Endometrium (tissue), 2 donors: ENCODE results near the gene DACT3.

ENCODE experiments used
- FAIRE-seq: peaks from 2 replicates; lab custom pipeline; 2012; peaks lifted over from hg19 to GRCh38; lab: Jason Lieb, UNC
- donor health status: control.
- donor health status: control.

DACT3 gene

DNA sequence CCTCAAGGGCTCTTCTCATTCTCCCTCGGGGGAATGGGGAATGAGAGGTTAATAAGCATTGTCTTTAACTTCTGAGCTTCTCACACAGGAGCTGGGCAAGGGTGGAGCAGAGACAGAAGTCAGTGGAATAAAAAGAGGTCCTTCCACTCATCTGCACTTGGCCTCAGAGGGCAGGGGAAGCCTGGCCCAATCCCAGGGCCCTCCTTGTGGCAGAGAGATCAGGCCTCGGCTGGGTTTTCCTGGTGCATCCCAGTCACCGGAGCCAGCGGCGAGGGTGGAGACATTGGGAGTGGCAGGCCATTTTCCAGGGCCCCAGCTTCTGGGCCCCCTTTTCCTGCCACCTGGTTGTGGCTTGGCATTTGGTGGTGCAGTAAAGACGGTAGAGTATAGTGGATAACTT is 49.2 kb downstream of the DACT3 start:
- FAIRE-seq = no peak

DNA sequence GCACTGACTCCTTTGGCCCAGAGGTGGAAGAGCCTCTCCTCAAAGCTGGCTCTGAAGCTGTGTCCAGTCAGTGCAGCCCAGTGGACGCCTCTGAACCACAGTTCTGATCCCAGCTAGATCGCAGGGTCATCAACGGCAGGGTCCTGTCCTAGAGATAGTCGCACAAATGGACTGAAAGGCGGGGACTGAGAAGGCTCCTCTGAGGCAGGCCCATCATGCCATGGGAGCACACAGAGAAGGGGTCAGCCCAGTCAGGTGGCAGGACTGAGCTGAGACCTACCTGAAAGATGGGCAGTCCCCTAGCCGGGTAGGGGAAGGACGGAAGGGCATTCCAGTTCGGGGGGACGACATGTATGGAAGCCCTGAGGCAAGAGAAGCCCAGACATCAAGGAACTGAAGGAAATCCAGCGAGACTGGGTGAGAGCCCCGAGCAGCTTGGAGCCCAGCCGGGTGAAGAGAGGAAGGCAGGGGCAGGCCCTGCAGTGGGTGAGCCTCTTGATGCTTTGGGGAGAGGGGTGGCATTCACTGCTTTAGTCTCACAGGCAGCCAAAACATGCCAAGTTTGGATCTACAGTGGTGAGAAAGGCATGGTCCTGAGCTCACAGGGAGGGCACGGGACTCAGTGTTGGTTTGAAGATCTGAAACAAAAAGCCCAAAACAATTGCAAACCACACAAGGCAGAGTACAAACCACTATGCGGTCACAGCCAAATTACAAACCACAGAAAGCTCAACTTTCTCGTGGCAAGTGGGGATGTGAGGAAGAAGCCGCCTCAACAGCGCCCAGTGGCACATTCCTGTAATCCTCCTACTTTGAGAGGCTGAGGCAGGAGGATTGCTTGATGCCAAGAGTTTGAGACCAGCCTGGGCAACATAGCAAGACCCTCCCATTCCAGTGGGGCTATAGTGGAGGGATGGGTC is 49.9 kb downstream of the DACT3 start:
- no peak for FAIRE-seq

DNA sequence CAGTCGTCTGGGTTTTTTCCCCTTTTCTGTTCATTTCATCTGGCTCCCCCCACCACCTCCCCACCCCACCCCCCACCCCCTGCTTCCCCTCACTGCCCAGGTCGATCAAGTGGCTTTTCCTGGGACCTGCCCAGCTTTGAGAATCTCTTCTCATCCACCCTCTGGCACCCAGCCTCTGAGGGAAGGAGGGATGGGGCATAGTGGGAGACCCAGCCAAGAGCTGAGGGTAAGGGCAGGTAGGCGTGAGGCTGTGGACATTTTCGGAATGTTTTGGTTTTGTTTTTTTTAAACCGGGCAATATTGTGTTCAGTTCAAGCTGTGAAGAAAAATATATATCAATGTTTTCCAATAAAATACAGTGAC is 50.6 kb downstream of the DACT3 start:
- no peak for FAIRE-seq

DNA sequence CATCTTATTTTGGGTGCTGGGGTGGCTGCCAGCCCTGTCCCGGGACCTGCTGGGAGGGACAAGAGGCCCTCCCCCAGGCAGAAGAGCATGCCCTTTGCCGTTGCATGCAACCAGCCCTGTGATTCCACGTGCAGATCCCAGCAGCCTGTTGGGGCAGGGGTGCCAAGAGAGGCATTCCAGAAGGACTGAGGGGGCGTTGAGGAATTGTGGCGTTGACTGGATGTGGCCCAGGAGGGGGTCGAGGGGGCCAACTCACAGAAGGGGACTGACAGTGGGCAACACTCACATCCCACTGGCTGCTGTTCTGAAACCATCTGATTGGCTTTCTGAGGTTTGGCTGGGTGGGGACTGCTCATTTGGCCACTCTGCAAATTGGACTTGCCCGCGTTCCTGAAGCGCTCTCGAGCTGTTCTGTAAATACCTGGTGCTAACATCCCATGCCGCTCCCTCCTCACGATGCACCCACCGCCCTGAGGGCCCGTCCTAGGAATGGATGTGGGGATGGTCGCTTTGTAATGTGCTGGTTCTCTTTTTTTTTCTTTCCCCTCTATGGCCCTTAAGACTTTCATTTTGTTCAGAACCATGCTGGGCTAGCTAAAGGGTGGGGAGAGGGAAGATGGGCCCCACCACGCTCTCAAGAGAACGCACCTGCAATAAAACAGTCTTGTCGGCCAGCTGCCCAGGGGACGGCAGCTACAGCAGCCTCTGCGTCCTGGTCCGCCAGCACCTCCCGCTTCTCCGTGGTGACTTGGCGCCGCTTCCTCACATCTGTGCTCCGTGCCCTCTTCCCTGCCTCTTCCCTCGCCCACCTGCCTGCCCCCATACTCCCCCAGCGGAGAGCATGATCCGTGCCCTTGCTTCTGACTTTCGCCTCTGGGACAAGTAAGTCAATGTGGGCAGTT is 51.2 kb downstream of the DACT3 start:
- FAIRE-seq = no peak

DNA sequence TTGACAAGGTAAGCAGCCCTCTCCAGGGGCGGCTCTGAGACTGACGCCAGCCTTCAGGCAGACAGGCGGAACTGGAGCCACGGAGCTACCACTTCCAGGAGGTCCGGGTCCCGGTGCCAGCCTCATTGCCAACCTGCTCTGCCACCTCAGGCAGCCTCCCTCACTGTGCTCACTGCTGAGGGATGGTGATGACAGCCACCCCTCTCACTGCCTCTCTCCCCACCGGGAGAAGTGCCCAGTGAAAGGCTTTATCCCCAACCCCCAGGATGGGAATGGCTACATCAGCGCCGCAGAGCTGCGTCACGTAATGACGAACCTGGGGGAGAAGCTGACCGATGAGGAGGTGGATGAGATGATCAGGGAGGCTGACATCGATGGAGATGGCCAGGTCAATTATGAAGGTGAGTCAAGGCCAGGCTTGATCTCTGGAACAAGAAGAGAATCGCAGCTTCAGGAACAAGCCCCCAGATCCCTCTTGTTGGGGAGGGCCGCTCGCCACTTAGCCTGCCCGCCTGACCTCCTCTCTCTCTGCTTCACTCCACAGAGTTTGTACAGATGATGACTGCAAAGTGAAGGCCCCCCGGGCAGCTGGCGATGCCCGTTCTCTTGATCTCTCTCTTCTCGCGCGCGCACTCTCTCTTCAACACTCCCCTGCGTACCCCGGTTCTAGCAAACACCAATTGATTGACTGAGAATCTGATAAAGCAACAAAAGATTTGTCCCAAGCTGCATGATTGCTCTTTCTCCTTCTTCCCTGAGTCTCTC is 52.2 kb downstream of the DACT3 start:
- FAIRE-seq = no peak

DNA sequence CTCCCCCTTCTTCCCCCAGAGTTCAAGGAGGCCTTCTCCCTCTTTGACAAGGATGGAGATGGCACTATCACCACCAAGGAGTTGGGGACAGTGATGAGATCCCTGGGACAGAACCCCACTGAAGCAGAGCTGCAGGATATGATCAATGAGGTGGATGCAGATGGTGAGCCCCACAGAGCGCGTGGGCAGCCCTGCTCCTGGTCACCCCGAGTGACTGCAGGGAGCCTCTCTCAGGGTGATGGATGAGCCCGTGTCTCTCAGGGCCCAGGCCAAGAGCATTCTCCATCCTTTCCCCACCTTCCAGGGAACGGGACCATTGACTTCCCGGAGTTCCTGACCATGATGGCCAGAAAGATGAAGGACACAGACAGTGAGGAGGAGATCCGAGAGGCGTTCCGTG is 52.8 kb downstream of the DACT3 start:
- no peak for FAIRE-seq

DNA sequence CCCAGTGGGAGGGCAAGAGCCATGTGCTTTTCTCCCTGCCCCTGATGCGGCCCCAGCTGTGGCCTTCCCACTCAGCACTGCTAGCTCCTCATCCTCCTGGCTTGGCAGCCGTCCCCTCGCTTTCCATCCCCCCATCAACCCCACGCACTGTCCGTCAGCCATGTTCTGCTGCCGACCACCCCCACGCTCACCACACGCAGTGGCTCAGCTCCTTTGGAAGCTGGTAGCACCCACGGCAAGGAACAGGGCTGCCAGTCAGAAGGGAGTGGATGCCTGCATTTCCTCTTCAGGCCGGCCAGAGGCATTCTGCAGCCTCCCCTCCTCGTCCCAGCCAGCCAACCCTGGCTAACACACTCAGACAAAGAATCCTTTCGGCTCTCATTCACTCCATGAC is 53.5 kb downstream of the DACT3 start:
- FAIRE-seq = no peak

DNA sequence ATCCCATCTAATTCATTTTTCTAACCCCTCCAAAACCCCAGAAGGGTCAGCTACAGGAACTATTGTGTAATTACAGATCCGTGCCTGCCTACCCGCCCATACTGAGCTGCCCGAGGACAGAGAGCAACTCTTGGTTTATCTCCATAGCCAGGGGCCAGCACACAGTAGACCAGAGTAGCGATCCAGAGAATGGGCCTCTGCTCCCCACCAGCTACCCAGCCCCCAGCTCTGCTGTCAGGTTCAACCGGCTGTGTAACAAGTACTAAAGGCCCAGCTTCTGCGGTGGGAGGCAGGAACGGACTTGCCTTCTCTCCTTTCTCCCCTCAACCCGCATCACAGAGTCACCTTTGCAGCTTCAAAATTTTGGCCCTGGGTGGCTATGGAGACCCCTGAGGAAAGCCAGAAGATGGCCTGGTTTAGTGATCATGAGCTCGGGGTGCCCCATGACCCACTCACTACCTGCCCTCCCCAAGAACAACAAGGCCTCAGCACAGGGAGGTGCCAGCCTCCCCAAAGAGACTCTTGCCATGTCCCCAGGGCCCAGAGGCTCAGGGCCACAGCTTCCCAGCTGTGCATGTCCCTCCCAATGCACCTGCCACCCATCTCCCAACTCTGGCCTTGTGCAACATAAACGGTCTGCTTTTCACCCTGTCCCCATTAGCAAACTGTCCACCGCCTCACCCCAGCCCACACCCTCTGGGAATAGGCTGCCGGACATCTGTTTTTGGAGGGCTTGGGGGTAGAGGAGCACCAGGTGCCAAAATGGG is 54.1 kb downstream of the DACT3 start:
- FAIRE-seq = no peak

DNA sequence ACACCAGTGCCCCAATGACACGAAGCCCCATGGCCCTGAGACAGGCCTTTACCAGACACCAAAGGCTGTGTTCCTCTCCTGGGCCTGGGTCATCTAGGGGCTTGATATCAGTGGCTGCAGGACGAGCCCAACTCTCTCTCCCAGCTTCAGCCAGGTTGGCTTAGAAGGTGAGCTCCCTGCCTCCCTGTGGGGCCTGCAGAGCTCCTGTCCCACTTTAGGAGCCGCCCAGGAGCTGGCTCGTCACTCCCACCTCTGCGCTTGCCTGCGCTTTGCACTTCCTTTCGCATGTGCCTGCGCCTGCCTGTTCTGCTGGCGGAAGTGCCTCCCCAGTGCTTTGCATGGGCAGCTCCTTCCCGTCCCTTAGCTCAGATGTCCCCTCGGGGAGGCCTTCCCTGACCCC is 55.0 kb downstream of the DACT3 start:
- no peak for FAIRE-seq

DNA sequence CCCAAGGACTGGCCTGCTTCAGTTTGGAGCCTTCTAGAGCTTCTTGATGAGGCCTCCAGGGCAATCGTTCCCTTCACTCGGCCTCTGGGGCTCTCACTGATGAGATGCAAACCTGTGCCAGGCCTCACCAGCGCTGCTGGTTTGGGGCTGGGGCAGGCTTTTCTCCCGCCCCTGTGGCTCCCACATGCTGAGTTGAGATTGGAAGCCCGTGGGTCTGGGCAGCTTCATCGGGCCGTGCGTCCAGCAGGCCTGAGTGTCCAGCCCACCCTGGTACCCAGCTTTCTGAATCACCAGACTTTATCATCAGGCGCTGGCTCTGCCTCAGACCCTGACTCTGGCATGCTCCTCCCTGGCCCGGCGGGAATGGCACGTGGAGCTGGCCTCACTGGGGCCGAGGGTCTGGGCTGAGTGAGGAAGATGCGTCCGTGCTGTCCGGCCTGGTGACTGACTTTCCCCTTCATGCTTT is 55.6 kb downstream of the DACT3 start:
- FAIRE-seq = no peak

DNA sequence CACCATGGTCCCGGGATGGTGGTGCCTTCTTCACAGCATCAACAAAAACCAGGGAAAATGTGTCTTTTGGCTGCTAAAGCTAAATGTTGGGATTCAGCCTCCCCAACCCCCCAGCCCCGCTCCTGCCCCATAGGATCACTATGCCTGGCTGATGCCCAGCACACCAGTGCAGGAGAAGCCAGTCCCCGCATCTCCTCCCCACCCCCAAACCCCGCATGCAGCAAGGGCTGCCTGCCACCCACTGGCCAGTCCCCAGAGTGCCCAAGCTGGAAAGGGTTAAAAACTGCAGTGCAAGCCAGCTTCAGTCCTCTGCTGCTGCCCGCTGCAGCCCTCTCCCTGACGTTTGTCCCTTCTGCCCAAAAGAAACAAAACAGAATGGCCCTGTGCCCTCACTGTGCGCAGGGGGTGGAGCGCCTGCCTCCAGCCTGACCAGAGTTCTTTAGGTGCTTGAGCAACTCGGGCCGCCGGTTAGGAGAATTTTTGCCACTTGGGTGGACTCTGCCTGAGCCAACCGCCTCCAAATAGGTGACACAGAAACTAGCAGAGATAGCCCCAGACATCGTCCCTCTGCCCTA is 56.1 kb downstream of the DACT3 start:
- FAIRE-seq = no peak

DNA sequence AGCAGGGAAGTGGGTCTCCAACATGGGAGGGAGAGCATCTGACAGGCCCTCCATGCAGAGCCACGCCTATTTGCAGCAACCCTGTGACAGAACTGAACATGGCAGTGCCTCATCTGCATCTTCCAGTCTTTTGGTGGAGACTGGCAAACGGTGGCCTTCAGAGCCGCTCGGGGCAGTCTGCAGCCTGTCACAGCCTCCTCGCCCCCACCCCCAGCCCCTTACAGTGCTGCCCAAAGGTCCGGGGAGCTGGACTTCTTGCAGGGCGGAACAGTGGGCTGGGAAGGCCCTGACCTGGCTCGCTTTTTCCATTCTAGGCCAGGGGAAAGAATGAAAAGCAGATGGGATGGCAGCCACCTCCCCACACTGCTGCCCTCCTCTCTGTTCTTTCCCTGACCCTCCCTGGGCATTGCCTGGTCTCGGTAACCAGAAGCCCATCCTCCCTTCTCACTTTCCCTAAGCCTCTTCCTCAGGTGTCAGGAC is 57.2 kb downstream of the DACT3 start:
- no peak for FAIRE-seq

DNA sequence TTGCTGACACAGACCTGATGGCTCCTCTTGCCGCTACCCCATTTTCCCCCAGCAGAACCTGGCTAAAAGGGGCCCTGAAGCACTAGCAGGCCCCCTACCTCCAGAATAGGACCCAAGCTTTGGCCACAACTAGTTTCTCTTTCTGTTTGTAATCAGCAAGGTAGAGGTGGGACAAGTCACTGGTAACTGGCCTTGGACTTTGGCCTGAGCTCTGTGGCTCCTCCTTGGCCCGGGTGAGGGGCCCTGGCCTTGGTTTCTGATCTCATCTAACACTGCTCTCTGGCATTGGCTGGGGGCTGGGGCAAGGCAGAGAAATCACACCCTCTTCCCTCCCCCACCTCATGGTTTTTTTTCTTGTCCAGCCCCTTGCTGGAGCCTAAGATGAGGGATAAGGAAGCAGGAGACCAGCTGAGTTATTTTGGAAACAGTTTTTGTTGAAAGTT is 57.8 kb downstream of the DACT3 start:
- no peak for FAIRE-seq

DNA sequence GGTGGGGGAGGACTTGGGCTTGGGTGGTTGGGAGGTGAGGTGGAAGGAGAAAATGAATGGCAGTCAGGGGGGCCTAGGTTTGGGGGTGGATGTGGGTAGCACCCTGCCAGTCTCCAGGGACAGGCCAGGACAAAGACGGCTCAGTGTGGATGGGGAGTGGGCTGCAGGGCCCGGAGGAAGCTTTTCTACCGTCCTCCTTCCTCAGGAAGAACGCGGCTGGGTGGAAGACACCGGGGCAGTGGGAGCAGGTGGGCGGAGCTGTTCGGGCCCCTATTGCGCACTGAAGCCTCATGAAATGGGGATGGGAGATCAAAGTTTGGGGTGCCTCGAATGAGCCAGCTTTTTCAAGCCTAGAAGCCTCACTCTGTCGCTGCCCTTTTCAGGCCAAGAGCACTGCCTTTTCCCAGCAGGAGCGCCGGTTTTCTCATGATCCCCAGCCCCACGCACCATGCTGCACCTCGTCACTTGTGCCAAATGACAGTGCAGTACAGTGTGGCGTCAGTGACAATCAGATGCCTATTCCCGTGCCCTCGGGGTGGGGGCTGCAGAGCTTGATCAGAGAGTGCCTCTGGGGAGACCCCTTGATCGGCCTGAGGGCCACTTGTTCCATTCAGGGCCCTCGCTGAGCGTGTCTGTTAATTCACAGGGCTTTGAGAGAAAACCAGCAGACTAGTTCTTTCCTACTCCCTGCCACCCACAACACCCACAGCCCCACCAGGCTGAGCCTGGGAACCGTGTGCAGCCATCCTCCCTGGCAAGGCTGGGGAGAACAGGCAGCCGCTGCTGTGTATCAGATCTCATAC is 58.4 kb downstream of the DACT3 start:
- FAIRE-seq = no peak

DNA sequence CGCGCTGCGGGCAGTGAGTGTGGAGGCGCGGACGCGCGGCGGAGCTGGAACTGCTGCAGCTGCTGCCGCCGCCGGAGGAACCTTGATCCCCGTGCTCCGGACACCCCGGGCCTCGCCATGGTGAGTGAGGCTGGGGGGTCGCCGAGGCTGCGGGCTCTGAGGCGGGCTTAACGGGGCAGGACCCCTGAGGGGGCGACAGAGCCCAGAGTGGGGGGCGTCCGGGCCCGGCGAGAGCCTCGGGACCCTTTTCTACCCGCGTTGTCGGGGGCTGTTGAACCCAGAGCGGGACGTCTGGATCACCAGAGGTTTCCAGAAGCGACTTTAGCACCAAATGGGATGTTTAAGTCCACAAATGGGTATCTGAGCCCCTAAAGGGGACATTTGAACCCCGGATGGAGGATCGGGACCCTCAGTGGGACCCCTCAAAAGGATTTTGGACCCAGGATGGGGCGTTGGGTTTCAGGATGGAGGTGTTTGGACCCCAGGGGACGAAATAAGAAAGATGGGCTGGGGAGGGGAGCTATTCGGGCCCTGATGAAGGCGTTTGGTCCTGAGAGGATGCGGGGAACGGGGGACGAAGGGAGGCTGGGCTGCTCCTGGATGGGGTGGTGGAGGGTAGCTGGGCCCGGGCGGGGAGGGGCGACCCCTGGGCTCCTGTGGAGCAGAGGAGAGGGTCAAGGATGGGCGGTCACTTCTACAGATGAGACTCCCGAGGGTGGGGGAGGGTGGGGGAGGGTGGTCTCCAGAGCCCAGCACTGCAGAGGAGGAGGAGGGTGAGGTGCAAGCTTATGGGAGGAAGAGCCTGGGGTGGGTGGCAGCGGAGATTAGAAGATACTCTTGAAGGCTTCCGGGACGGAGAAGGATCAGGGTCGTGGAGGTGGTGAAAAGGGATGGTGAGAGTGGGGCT is 59.4 kb downstream of the DACT3 start, which contains the start of gene CALM3:
TSS of gene CALM3 (plus strand) at position 13 of the 907 bp plus-strand sequence. CDS start at position 118, 105 bp downstream.
- no peak for FAIRE-seq

DNA sequence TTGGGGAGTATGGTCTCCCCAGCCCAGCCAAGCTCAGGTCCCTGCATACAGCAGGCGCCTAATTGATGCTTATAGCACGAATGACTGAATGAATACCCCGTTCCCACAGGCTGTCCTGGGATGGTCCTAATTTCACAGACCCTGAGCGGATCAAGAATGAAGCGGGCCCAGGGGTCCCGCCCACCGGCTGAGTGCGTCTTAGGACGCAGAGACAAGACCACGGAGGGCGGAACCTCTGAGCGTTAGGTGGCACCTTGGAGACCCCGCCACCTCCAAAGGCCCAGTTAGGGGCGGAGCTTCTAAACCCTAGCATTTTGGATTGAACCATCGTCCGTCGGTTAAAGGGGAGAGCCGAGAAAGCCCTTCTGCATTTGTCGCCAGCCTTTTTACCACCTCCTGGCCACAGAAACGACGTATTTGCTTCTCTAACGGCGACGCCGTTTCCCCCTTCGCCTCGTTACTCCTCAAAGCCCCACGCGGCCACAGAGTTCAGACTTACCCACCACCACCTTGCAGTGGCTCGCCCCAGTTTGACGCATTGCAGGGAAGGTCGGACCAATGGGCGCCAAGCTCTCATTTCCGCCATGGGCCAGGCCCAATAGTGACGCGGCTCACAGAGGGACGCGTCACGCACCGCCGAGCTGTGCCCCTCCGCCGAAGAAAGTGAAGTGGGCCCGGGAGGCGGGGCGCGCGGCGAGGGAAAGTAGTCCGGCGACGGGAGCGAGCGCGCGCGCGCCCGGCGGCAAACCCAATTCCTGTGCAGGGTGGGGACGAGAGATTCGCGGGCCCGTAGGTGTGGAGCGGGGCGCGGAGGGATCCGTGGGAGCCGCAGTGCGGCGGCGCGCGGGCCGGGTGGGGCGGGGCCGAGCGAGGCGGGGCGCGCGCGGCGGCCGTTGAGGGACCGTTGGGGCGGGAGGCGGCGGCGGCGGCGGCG is 60.3 kb downstream of the DACT3 start:
- FAIRE-seq = peak; percentile 58

DNA sequence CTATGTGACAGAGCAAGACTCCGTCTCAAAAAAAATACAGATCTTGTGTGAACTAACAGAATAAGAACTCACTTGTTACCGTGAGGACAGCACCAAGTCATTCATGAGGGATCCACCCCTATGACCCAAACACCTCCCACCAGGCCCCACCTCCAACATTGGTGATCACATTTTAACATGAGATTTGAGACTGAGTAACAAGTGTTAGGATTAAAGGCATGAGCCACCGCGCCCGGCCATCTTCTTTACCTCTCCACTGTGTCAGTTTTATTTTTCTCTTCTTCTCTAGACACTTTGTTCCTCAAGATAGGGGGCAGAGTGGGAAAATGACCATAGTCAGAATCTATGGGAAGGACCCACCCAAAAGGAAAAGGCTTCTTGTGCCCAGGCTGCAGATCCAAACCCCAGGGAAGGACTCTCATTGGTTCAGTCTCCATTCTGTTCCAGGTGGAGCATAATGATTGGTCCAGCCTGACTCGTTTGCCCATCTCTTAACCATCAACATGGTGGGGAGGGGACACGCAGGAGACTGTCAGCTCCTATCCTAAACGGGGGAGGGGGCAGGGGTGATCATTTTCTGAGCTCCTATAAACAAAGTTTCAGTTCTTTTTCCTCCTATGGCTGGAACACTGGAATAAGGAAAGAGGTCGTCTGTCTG is 61.1 kb downstream of the DACT3 start:
- FAIRE-seq = no peak
